ENCODE results near the gene CFAP251. TPM values are rescaled to one million over a fixed set of nuclear protein-coding genes. Genes with fewer than 3 reads are reported as not detected.

Gene CFAP251
- polyA plus RNA-seq, 1 donor from 2014 or later = 4.0 TPM

DNA sequence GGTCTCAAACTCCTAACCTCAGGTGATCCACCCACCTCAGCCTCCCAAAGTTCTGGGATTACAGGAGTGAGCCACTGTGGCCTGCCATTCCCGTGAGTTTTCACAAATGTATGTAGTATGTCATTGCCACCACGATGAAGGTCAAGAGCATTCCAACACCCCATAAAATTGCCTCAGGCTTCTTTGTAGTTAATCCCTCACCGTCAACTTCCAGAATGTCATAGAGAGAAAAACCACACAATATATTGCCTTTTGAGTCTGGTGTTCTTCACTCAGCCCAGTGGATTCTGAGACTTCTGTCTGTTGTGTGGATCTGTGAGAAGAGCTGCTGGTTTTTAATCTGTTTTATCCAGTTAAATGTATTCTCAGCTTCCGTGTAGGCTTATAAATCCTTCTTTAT is 12.6 kb upstream of the CFAP251 start:
- Histone ChIP-seq H3K9me3 (ENCODE audit: low read length) (no peaks in the 10 kb centered on the region), H3K27ac (ENCODE audit: low read length) (no peak overlapping the region), H3F3A (ENCODE audit: insufficient read depth, low read length, poor library complexity, severe bottlenecking) (no peaks in the 10 kb centered on the region), H3K79me2 (replicated peaks; ENCODE audit: insufficient read depth, low read length) (no peaks in the 10 kb centered on the region), H3K36me3 (ENCODE audit: insufficient read depth, low read length) (peaks cover 6% of the 10 kb centered on the region), H4K20me1 (ENCODE audit: insufficient read depth) (no peaks in the 10 kb centered on the region), H3K27me3 (ENCODE audit: insufficient read depth, low read depth, low read length) (no peaks in the 10 kb centered on the region), H3K9ac (ENCODE audit: low read length) (no peak overlapping the region), H3K4me2 (ENCODE audit: low read length) (no peak overlapping the region), H2AFZ (ENCODE audit: low read depth, low read length) (no peak overlapping the region), H3K9me2 (ENCODE audit: insufficient read depth, low read length) (no peaks in the 10 kb centered on the region), H3K4me3 (ENCODE audit: low read length) (no peak overlapping the region)
- TF ChIP-seq MXI1 (conservative IDR thresholded peaks at IDR 0.05; ENCODE audit: poor library complexity, severe bottlenecking) (no peak), SMC3 (conservative IDR thresholded peaks at IDR 0.05; ENCODE audit: poor library complexity) (no peak), TAF1 (IDR thresholded peaks at IDR 0.05; ENCODE audit: low read depth) (no peak), EP300 (conservative IDR thresholded peaks at IDR 0.05; ENCODE audit: poor library complexity, severe bottlenecking) (no peak)

DNA sequence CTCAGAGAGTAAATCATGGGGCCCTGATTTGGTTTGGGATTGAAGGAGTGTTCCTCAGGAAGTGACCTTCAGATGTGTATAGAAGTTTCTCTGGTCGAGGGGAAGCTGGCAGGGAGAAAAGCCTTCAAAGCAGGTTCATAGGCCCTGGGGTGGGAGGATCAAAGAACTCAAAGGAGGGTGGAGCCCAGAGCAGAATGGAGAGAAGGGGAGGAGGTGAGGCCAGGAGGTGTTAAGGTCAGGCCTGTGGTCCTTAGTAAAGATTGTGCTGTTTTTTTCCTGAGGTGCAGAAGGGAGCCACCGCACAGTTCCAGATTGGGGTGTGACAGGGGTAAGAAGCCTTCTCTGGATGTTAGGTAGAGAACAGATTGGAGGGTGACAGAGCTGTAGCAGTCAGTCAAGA is 9.7 kb upstream of the CFAP251 start:
- TF ChIP-seq SMC3 (conservative IDR thresholded peaks at IDR 0.05; ENCODE audit: poor library complexity) (no peak), RAD21 (conservative IDR thresholded peaks at IDR 0.05) (no peak), MXI1 (conservative IDR thresholded peaks at IDR 0.05; ENCODE audit: poor library complexity, severe bottlenecking) (no peak), POLR2AphosphoS5 (IDR thresholded peaks at IDR 0.05) (no peak), TAF1 (IDR thresholded peaks at IDR 0.05; ENCODE audit: low read depth) (no peak)
- TF ChIP-seq, protein P1, sequence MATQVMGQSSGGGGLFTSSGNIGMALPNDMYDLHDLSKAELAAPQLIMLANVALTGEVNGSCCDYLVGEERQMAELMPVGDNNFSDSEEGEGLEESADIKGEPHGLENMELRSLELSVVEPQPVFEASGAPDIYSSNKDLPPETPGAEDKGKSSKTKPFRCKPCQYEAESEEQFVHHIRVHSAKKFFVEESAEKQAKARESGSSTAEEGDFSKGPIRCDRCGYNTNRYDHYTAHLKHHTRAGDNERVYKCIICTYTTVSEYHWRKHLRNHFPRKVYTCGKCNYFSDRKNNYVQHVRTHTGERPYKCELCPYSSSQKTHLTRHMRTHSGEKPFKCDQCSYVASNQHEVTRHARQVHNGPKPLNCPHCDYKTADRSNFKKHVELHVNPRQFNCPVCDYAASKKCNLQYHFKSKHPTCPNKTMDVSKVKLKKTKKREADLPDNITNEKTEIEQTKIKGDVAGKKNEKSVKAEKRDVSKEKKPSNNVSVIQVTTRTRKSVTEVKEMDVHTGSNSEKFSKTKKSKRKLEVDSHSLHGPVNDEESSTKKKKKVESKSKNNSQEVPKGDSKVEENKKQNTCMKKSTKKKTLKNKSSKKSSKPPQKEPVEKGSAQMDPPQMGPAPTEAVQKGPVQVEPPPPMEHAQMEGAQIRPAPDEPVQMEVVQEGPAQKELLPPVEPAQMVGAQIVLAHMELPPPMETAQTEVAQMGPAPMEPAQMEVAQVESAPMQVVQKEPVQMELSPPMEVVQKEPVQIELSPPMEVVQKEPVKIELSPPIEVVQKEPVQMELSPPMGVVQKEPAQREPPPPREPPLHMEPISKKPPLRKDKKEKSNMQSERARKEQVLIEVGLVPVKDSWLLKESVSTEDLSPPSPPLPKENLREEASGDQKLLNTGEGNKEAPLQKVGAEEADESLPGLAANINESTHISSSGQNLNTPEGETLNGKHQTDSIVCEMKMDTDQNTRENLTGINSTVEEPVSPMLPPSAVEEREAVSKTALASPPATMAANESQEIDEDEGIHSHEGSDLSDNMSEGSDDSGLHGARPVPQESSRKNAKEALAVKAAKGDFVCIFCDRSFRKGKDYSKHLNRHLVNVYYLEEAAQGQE (IDR thresholded peaks at IDR 0.05; ENCODE audit: borderline replicate concordance) = no peak
- Histone ChIP-seq H3K4me3 (ENCODE audit: low read length) (no peak overlapping the region), H3K4me2 (ENCODE audit: low read length) (no peak overlapping the region), H3K36me3 (ENCODE audit: insufficient read depth, low read length) (no peaks in the 10 kb centered on the region), H3K27ac (ENCODE audit: low read length) (no peak overlapping the region), H3K9me3 (ENCODE audit: low read length) (no peaks in the 10 kb centered on the region), H3K27me3 (ENCODE audit: insufficient read depth, low read depth, low read length) (no peaks in the 10 kb centered on the region), H3K9ac (ENCODE audit: low read length) (no peak overlapping the region), H3K9me2 (ENCODE audit: insufficient read depth, low read length) (no peaks in the 10 kb centered on the region), H4K20me1 (ENCODE audit: insufficient read depth) (no peaks in the 10 kb centered on the region), H3F3A (ENCODE audit: insufficient read depth, low read length, poor library complexity, severe bottlenecking) (no peaks in the 10 kb centered on the region), H3K79me2 (replicated peaks; ENCODE audit: insufficient read depth, low read length) (no peaks in the 10 kb centered on the region), H2AFZ (ENCODE audit: low read depth, low read length) (no peak overlapping the region)

DNA sequence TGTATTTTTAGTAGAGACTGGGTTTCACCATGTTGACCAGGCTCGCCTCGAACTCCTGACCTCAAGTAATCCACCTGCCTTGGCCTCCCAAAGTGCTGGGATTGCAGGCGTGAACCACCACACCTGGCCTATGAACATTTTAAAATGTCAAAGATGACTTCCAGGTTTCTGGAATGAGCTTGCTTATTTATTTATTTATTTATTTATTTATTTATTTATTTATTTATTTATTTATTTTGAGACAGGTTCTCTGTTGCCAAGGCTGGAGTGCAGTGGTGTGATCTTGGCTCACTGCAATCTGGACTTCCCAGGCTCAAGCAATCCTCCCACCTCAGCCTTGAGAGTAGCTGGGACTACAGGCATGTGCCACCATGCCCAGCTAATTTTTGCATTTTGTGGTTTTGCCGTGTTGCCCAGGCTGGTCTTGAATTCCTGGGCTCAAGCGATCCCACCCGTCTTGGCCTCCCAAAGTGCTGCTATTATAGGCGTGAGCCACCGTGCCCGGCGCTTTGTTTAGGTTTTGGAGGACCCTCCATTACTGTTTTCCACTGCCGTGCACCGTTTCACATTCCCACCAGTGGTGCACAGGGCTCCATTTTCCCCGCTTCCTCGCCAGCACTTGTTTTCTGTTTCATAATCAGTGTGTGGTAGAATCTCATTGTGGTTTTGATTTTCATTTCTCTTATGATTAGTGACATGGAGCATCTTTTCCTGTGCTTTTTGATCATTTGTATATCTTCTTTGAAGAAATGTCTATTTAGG is 6.4 kb upstream of the CFAP251 start:
- H3K36me3 ChIP-seq (ENCODE audit: insufficient read depth, low read length) = no peaks in the 10 kb centered on the region
- H3K27me3 ChIP-seq (ENCODE audit: insufficient read depth, low read depth, low read length) = no peaks in the 10 kb centered on the region
- H3K9me2 ChIP-seq (ENCODE audit: insufficient read depth, low read length) = no peaks in the 10 kb centered on the region
- no peak overlapping the region for H3K27ac ChIP-seq (ENCODE audit: low read length)
- H4K20me1 ChIP-seq (ENCODE audit: insufficient read depth) = no peaks in the 10 kb centered on the region
- H2AFZ ChIP-seq (ENCODE audit: low read depth, low read length) = no peak overlapping the region
- H3K79me2 ChIP-seq (replicated peaks; ENCODE audit: insufficient read depth, low read length) = no peaks in the 10 kb centered on the region
- no peak overlapping the region for H3K4me2 ChIP-seq (ENCODE audit: low read length)
- TF ChIP-seq MXI1 (conservative IDR thresholded peaks at IDR 0.05; ENCODE audit: poor library complexity, severe bottlenecking) (no peak), SMC3 (conservative IDR thresholded peaks at IDR 0.05; ENCODE audit: poor library complexity) (no peak), EZH2 (IDR thresholded peaks at IDR 0.05; ENCODE audit: borderline replicate concordance, insufficient read depth, low read length, poor library complexity, severe bottlenecking) (no peak), TAF1 (IDR thresholded peaks at IDR 0.05; ENCODE audit: low read depth) (no peak), RAD21 (conservative IDR thresholded peaks at IDR 0.05) (no peak), POLR2AphosphoS5 (IDR thresholded peaks at IDR 0.05) (no peak), EP300 (conservative IDR thresholded peaks at IDR 0.05; ENCODE audit: poor library complexity, severe bottlenecking) (no peak)
- TF ChIP-seq, protein P1 (IDR thresholded peaks at IDR 0.05; ENCODE audit: borderline replicate concordance) = no peak
- TF ChIP-seq, protein P2, sequence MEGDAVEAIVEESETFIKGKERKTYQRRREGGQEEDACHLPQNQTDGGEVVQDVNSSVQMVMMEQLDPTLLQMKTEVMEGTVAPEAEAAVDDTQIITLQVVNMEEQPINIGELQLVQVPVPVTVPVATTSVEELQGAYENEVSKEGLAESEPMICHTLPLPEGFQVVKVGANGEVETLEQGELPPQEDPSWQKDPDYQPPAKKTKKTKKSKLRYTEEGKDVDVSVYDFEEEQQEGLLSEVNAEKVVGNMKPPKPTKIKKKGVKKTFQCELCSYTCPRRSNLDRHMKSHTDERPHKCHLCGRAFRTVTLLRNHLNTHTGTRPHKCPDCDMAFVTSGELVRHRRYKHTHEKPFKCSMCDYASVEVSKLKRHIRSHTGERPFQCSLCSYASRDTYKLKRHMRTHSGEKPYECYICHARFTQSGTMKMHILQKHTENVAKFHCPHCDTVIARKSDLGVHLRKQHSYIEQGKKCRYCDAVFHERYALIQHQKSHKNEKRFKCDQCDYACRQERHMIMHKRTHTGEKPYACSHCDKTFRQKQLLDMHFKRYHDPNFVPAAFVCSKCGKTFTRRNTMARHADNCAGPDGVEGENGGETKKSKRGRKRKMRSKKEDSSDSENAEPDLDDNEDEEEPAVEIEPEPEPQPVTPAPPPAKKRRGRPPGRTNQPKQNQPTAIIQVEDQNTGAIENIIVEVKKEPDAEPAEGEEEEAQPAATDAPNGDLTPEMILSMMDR (IDR thresholded peaks at IDR 0.05; ENCODE audit: poor library complexity, severe bottlenecking) = no peak
- H3K9ac ChIP-seq (ENCODE audit: low read length) = no peak overlapping the region
- H3K9me3 ChIP-seq (ENCODE audit: low read length) = no peaks in the 10 kb centered on the region
- H3K4me3 ChIP-seq (ENCODE audit: low read length) = no peak overlapping the region
- H3F3A ChIP-seq (ENCODE audit: insufficient read depth, low read length, poor library complexity, severe bottlenecking) = no peaks in the 10 kb centered on the region
